Panc1 (cell line): ENCODE data around the gene MFSD6L. TPM values are rescaled to one million over a fixed set of nuclear protein-coding genes. Genes with fewer than 3 reads are reported as not detected.

Experiments used
- ATAC-seq: fragments of 200-7000 bp; cut with Tn5 transposase; 2 replicates; pipeline ENCODE4 v1.9.1; 2020; ENCODE audit warnings: mild to moderate bottlenecking, moderate library complexity
- BruUV-seq: library from RNA; stranded (reverse); fragments of 400-500 nt; replicated peaks from 2 replicates; lab custom pipeline; 2021; lab: Mats Ljungman, UMichigan
- CTCF ChIA-PET: fragments of 300-600 bp; sonication (Branson Sonifier 250); formaldehyde crosslinking; loops from one replicate; lab custom pipeline; 2022; ENCODE audit warnings: antibody characterized with exemption; lab: Charles Lee
- POLR2A ChIA-PET: fragments of 300-600 bp; sonication (Branson Sonifier 250); formaldehyde crosslinking; loops from one replicate; lab custom pipeline; 2022; ENCODE audit warnings: antibody characterized with exemption; lab: Charles Lee
- DNase-seq: peaks from one replicate; pipeline ENCODE4 v3.0.0-alpha.2; 2010; ENCODE audit warnings: low read depth, low spot score
- H3K27ac ChIP-seq: 2 replicates; pipeline ENCODE4 v1.5.1; 2011; ENCODE audit warnings: mild to moderate bottlenecking, low read length, inconsistent platforms
- H3K27me3 ChIP-seq: fragments of 200-500 bp; sonication (Bioruptor generic); 2 replicates; pipeline ENCODE4 v1.6.0; 2014; ENCODE audit warnings: low read length, inconsistent platforms; ENCODE audit not compliant: control insufficient read depth, insufficient read depth
- H3K36me3 ChIP-seq: fragments of 200-500 bp; sonication (Bioruptor generic); 2 replicates; pipeline ENCODE4 v1.5.1; 2014; ENCODE audit warnings: inconsistent platforms, mild to moderate bottlenecking, low read length, moderate library complexity; ENCODE audit not compliant: control insufficient read depth, insufficient read depth
- H3K4me1 ChIP-seq: 2 replicates; pipeline ENCODE4 v1.5.1; 2011; ENCODE audit warnings: inconsistent platforms, mild to moderate bottlenecking, low read length, moderate library complexity; ENCODE audit not compliant: control insufficient read depth, insufficient read depth
- H3K4me3 ChIP-seq, 2 experiments: 2 replicates each; pipeline ENCODE4 v1.5.1; 2011 to 2012; ENCODE audit warnings: low read depth in 2 of 2, low read length in 2 of 2, mild to moderate bottlenecking in 2 of 2, inconsistent platforms in 1 of 2, moderate library complexity in 1 of 2
- H3K9me3 ChIP-seq: fragments of 200-500 bp; sonication (Bioruptor generic); 2 replicates; pipeline ENCODE4 v1.5.1; 2014; ENCODE audit warnings: low read depth, mild to moderate bottlenecking, inconsistent platforms, low read length, moderate library complexity; ENCODE audit not compliant: control insufficient read depth, insufficient read depth
- POLR2AphosphoS5 ChIP-seq: IDR thresholded peaks from 2 replicates; pipeline ENCODE4 v1.6.1; 2012; ENCODE audit warnings: mild to moderate bottlenecking, low read depth, low read length, moderate library complexity
- SIN3A ChIP-seq: IDR thresholded peaks from 2 replicates; pipeline ENCODE4 v1.6.1; 2012; ENCODE audit warnings: low read depth, mild to moderate bottlenecking, low read length, moderate library complexity, borderline replicate concordance; ENCODE audit not compliant: insufficient read depth
- TCF7L2 ChIP-seq: IDR thresholded peaks from 2 replicates; pipeline ENCODE4 v1.6.1; 2011; ENCODE audit warnings: mild to moderate bottlenecking, low read depth, low read length, inconsistent platforms
- in situ Hi-C: cut with HindIII; loops from 2 replicates; pipeline ENCODE4 v1.10.0; 2016; ENCODE audit warnings: low sequenced_read_pairs, low pct_unique_long_range_greater_than_20kb
- intact Hi-C: fragments of 100-400 bp; cut with micrococcal nuclease; formaldehyde crosslinking; loops from one replicate; pipeline ENCODE4 v1.10.0; 2022; ENCODE audit not compliant: unreplicated experiment
- total RNA-seq: library from RNA; stranded (reverse); gene quantifications from one replicate; pipeline ENCODE4 v1.2.1, GENCODE V29; 2021; ENCODE audit not compliant: unreplicated experiment
- TF ChIP-seq, protein P1 (sequence below), 2 experiments: IDR thresholded peaks; 2 replicates each; pipeline ENCODE4 v1.6.1; 2011 to 2012; ENCODE audit warnings: low read depth in 2 of 2, control low read depth in 1 of 2, low read length in 1 of 2, mild to moderate bottlenecking in 1 of 2, moderate library complexity in 1 of 2; ENCODE audit not compliant: insufficient read depth in 1 of 2
- TF ChIP-seq, protein P2 (sequence below): fragments of 450-650 bp; IDR thresholded peaks from 2 replicates; pipeline ENCODE4 v1.5.1; 2017; ENCODE audit warnings: mild to moderate bottlenecking

Gene MFSD6L
- total RNA-seq, 1 experiment from 2014 or later, result not detected

DNA sequence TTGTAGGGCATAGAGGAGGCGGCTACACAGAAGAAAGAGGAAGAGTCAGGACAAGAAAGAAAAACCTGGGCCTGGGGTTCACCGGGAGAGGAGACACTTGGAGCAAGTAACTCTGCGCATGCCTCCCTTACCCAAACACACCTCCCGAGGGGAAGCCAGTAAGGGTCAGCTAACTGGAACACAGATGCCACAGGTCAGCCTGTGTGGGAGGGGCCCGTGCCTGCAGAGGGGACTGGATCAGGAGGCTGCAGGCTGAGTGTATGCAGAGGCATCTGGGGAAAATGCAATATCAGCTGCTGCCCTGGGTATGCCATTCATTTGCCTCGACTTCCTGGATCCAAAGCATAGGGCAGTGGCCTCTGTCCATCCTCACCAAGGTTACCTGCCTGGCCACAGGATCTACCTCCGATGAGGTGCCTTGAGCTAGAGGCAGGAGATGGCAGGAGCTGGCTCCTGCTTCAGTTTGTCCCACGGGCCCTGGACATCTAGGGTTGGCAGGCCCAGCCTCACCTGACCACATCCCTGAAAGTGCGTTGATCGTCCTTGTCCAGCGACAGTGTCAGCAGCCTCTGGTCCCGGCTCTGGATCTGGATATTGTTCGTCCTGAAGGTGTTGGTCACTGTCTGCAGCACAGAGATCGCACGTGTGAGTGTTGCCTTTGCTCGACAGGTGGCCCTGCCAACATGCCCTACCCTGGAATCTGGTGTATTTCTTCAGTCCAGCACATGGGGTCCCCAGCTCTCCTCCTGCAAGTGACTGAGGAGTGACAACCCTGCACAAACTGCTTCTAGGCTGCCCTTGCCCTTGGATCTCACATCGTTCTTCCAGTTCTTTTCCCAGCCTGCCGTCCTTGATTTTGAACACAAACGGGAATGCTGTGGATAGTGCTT, 4.6 kb upstream of the MFSD6L start:
- POLR2A ChIA-PET, result no interaction called here
- intact Hi-C loops (no loop called here), in situ Hi-C loops (no loop called here)
- Histone ChIP-seq H3K4me1 (no peaks in the 10 kb centered on the region), H3K4me3 (no peak overlapping the region), H3K36me3 (no peaks in the 10 kb centered on the region), H3K27me3 (no peaks in the 10 kb centered on the region), H3K27ac (no peak overlapping the region), H3K9me3 (no peaks in the 10 kb centered on the region)
- no TSS peak for BruUV-seq
- no peak for DNase-seq
- CTCF ChIA-PET, result no interaction called here
- TF ChIP-seq, protein P1, sequence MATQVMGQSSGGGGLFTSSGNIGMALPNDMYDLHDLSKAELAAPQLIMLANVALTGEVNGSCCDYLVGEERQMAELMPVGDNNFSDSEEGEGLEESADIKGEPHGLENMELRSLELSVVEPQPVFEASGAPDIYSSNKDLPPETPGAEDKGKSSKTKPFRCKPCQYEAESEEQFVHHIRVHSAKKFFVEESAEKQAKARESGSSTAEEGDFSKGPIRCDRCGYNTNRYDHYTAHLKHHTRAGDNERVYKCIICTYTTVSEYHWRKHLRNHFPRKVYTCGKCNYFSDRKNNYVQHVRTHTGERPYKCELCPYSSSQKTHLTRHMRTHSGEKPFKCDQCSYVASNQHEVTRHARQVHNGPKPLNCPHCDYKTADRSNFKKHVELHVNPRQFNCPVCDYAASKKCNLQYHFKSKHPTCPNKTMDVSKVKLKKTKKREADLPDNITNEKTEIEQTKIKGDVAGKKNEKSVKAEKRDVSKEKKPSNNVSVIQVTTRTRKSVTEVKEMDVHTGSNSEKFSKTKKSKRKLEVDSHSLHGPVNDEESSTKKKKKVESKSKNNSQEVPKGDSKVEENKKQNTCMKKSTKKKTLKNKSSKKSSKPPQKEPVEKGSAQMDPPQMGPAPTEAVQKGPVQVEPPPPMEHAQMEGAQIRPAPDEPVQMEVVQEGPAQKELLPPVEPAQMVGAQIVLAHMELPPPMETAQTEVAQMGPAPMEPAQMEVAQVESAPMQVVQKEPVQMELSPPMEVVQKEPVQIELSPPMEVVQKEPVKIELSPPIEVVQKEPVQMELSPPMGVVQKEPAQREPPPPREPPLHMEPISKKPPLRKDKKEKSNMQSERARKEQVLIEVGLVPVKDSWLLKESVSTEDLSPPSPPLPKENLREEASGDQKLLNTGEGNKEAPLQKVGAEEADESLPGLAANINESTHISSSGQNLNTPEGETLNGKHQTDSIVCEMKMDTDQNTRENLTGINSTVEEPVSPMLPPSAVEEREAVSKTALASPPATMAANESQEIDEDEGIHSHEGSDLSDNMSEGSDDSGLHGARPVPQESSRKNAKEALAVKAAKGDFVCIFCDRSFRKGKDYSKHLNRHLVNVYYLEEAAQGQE (IDR thresholded peaks at IDR 0.05; ENCODE audit: insufficient read depth in 1 of 2, low read depth in 2 of 2, low read length in 1 of 2), result no peak
- TF ChIP-seq POLR2AphosphoS5, result no peak
- TF ChIP-seq TCF7L2, result no peak
- TF ChIP-seq, protein P2, sequence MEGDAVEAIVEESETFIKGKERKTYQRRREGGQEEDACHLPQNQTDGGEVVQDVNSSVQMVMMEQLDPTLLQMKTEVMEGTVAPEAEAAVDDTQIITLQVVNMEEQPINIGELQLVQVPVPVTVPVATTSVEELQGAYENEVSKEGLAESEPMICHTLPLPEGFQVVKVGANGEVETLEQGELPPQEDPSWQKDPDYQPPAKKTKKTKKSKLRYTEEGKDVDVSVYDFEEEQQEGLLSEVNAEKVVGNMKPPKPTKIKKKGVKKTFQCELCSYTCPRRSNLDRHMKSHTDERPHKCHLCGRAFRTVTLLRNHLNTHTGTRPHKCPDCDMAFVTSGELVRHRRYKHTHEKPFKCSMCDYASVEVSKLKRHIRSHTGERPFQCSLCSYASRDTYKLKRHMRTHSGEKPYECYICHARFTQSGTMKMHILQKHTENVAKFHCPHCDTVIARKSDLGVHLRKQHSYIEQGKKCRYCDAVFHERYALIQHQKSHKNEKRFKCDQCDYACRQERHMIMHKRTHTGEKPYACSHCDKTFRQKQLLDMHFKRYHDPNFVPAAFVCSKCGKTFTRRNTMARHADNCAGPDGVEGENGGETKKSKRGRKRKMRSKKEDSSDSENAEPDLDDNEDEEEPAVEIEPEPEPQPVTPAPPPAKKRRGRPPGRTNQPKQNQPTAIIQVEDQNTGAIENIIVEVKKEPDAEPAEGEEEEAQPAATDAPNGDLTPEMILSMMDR, result no peak; the same call in 1 of the 2 replicates
- no peak for TF ChIP-seq SIN3A
- ATAC-seq, result no peak

DNA sequence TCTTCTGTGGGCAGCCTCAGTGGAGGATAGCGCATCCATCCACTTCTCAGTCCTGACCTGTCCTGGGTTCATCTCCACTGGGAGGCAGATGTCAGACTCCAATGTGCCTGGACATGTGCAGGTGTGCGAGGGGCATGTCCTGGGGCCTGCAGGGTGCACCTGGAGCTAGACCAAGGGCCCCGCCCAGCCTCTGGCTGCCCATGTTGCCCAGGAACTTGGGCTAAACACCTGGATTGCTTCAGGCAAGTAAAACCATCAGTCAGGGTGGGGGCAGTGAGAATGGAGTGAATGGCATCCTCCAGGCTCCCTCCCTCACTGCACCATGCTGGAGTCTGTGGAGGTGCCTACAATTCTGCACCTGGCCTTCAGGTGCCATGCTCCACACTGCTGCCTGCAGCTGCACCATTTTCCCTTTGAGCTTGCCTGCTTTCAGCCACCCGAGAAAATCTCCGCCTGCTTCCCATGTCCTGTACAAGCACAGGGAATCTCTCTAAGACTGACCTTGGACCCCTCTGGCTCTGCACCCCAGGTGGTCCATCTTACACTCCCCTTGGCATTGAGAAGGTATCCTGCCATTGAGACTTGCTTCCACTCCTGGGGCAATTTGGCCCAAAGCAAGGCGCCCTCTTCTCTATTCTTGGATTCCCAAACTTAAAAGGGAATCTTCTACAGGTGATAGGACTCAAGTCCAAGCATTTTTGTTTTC, 2.1 kb upstream of the MFSD6L start:
- CTCF ChIA-PET, result no interaction called here
- no peaks in the 10 kb centered on the region for H3K9me3 ChIP-seq
- no peaks in the 10 kb centered on the region for H3K36me3 ChIP-seq
- no TSS peak for BruUV-seq
- no peaks in the 10 kb centered on the region for H3K4me1 ChIP-seq
- no peak for ATAC-seq
- intact Hi-C loops, result no loop called here
- H3K4me3 ChIP-seq, result no peak overlapping the region
- TF ChIP-seq TCF7L2 (no peak), POLR2AphosphoS5 (no peak), SIN3A (no peak)
- TF ChIP-seq, protein P2, result no peak
- TF ChIP-seq, protein P1 (IDR thresholded peaks at IDR 0.05; ENCODE audit: insufficient read depth in 1 of 2, low read depth in 2 of 2, low read length in 1 of 2), result no peak
- H3K27ac ChIP-seq, result no peak overlapping the region
- POLR2A ChIA-PET, result no interaction called here
- DNase-seq, result no peak
- no peaks in the 10 kb centered on the region for H3K27me3 ChIP-seq
- in situ Hi-C loops, result no loop called here
